Measurements from ENCODE around the gene XRCC3.

XRCC3 gene

DNA sequence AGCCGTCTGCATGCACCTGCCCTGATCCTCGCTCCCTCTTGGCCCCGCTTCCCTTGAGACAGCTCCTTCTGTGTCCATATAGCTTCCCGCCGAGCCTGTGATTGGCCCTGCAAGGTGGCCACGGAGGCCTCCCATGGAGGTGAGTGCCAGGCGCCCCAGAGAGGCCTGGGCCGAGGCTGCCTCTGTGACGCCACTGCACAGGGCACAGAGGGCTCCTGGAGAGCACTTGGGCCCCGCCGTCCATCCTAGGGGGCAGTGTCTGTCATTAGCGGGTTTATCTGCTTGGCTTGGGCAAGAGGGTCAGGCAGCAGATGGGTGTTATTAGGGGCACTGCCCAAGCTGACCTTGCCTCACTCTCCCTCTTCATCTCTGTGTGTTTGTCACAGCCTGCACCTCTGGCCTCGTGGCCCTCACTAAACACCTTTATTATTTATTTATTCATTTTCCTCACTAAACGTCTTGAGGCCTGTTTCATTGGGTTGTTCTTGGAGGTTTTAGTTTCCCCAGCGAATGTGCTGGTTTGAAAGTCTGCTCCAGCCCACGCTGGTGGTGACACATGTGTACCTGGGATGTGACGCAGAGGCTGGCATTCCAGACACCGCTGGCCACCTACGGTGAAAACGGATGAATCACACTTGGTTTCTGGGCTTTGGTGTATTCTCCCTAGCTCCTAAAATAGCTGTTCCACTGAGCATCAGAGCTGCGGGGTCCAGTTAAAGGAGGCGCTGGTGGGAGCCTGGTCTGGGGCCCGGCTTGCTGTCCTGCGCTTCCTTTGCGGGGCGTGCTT is 6.3 kb upstream of the XRCC3 start:
- H3K9me3 ChIP-seq (ENCODE audit: insufficient read depth, low read length), result no peaks in the 10 kb centered on the region
- no peaks in the 10 kb centered on the region for H3F3A ChIP-seq (ENCODE audit: insufficient read depth)
- TF ChIP-seq, protein P1, sequence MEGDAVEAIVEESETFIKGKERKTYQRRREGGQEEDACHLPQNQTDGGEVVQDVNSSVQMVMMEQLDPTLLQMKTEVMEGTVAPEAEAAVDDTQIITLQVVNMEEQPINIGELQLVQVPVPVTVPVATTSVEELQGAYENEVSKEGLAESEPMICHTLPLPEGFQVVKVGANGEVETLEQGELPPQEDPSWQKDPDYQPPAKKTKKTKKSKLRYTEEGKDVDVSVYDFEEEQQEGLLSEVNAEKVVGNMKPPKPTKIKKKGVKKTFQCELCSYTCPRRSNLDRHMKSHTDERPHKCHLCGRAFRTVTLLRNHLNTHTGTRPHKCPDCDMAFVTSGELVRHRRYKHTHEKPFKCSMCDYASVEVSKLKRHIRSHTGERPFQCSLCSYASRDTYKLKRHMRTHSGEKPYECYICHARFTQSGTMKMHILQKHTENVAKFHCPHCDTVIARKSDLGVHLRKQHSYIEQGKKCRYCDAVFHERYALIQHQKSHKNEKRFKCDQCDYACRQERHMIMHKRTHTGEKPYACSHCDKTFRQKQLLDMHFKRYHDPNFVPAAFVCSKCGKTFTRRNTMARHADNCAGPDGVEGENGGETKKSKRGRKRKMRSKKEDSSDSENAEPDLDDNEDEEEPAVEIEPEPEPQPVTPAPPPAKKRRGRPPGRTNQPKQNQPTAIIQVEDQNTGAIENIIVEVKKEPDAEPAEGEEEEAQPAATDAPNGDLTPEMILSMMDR (IDR thresholded peaks at IDR 0.05; ENCODE audit: insufficient read depth, low read length, poor library complexity, severe bottlenecking), result no peak
- TF ChIP-seq EZH2phosphoT487 (conservative IDR thresholded peaks at IDR 0.05; ENCODE audit: low read length), result no peak
- H3K27ac ChIP-seq (ENCODE audit: low read depth, low read length), result no peak overlapping the region
- H3K79me2 ChIP-seq (ENCODE audit: insufficient read depth, low read length), result peaks cover 80% of the 10 kb centered on the region
- no peaks in the 10 kb centered on the region for H3K36me3 ChIP-seq (ENCODE audit: low read length)
- no peaks in the 10 kb centered on the region for H4K20me1 ChIP-seq (ENCODE audit: low read depth, low read length)
- H2AFZ ChIP-seq (ENCODE audit: low read depth, low read length, severe bottlenecking), result no peak overlapping the region
- no peak overlapping the region for H3K4me2 ChIP-seq (ENCODE audit: low read depth, low read length, poor library complexity, severe bottlenecking)
- H3K27me3 ChIP-seq (ENCODE audit: low read length), result no peaks in the 10 kb centered on the region
- no peaks in the 10 kb centered on the region for H3K9me2 ChIP-seq (replicated peaks; ENCODE audit: insufficient read depth, low read length)
- no peak overlapping the region for H3K9ac ChIP-seq (ENCODE audit: low read length)
- H3K4me3 ChIP-seq (ENCODE audit: insufficient read depth, low read length, poor library complexity, severe bottlenecking), result no peak overlapping the region

DNA sequence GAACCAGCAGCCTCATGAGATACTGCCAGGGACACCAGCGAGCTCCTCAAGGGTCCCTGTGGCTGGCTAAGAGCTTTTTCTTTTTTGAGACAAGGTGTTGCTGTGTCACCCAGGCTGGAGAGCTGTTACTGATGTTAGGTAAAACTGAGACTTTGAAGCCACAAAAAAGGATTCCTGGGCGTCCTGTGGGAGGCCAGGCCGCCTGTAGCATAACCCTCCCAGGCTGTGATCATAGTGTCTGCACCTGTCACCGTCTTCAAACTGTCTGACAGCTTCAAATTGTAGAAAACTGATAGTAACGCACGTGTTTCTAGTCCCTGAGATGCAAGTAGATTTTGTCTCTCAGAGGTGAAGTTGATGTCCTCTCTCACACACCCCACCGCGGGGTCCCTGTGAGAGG is 4.5 kb upstream of the XRCC3 start:
- Histone ChIP-seq H3K79me2 (ENCODE audit: insufficient read depth, low read length) (peaks cover 73% of the 10 kb centered on the region), H3K9me3 (ENCODE audit: insufficient read depth, low read length) (no peaks in the 10 kb centered on the region), H3K9ac (ENCODE audit: low read length) (no peak overlapping the region), H3K4me2 (ENCODE audit: low read depth, low read length, poor library complexity, severe bottlenecking) (no peak overlapping the region), H3K36me3 (ENCODE audit: low read length) (no peaks in the 10 kb centered on the region), H3K4me3 (ENCODE audit: insufficient read depth, low read length, poor library complexity, severe bottlenecking) (no peak overlapping the region), H3K27ac (ENCODE audit: low read depth, low read length) (peak overlapping the region; percentile 11; the same call in 1 of the 2 replicates), H3K27me3 (ENCODE audit: low read length) (no peaks in the 10 kb centered on the region), H2AFZ (ENCODE audit: low read depth, low read length, severe bottlenecking) (no peak overlapping the region), H3K9me2 (replicated peaks; ENCODE audit: insufficient read depth, low read length) (no peaks in the 10 kb centered on the region), H3F3A (ENCODE audit: insufficient read depth) (no peaks in the 10 kb centered on the region), H4K20me1 (ENCODE audit: low read depth, low read length) (no peaks in the 10 kb centered on the region)
- TF ChIP-seq EZH2phosphoT487 (conservative IDR thresholded peaks at IDR 0.05; ENCODE audit: low read length), result no peak
- TF ChIP-seq, protein P1 (IDR thresholded peaks at IDR 0.05; ENCODE audit: insufficient read depth, low read length, poor library complexity, severe bottlenecking), result no peak

DNA sequence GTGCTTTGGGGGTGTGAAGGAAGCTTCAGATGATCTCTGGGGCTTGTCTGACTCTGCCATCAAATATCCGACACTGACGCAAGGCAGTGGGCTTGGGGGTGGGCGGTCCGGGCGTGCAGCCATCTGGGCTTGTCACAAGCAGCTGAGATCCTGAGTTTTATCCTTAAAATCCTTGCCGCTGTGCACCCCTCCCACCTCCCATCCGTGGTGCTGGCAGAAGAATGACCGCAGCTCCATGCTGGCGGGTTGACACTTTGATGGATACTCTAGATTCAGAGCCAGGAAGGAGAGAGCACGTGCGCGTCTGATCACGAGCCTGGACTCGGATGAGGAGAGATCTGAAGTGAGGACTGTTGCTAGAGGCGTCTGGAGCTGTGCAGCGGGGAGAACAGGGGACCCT is 3.3 kb upstream of the XRCC3 start:
- Histone ChIP-seq H3F3A (ENCODE audit: insufficient read depth) (0 out of 2 replicates have a peak, but pooled peaks cover 6% of the 10 kb centered on the region), H3K9ac (ENCODE audit: low read length) (no peak overlapping the region), H3K27ac (ENCODE audit: low read depth, low read length) (no peak overlapping the region), H3K79me2 (ENCODE audit: insufficient read depth, low read length) (peaks cover 84% of the 10 kb centered on the region), H3K9me2 (replicated peaks; ENCODE audit: insufficient read depth, low read length) (no peaks in the 10 kb centered on the region), H4K20me1 (ENCODE audit: low read depth, low read length) (no peaks in the 10 kb centered on the region), H3K4me2 (ENCODE audit: low read depth, low read length, poor library complexity, severe bottlenecking) (peak overlapping the region; percentile 14), H3K9me3 (ENCODE audit: insufficient read depth, low read length) (no peaks in the 10 kb centered on the region), H2AFZ (ENCODE audit: low read depth, low read length, severe bottlenecking) (no peak overlapping the region), H3K27me3 (ENCODE audit: low read length) (no peaks in the 10 kb centered on the region), H3K4me3 (ENCODE audit: insufficient read depth, low read length, poor library complexity, severe bottlenecking) (no peak overlapping the region), H3K36me3 (ENCODE audit: low read length) (no peaks in the 10 kb centered on the region)
- TF ChIP-seq, protein P1 (IDR thresholded peaks at IDR 0.05; ENCODE audit: insufficient read depth, low read length, poor library complexity, severe bottlenecking), result no peak
- TF ChIP-seq EZH2phosphoT487 (conservative IDR thresholded peaks at IDR 0.05; ENCODE audit: low read length), result no peak

Data from SU-DHL-6 (cell line).